Keratinocyte (primary cell): Measurements from ENCODE around the gene CFAP54. TPM values are rescaled to one million over a fixed set of nuclear protein-coding genes. Genes with fewer than 3 reads are reported as not detected.

Experiments
- DNase-seq: peaks from one replicate; pipeline ENCODE4 v3.0.0-alpha.2; 2011; ENCODE audit warnings: low read depth, missing footprints, low spot score
- FAIRE-seq: peaks from 2 replicates; lab custom pipeline; 2011; peaks lifted over from hg19 to GRCh38; lab: Jason Lieb, UNC
- H2AFZ ChIP-seq: 2 replicates; pipeline ENCODE4 v1.6.0; 2012; ENCODE audit warnings: low read length, control low read depth, inconsistent platforms; ENCODE audit not compliant: control insufficient read depth
- H3K27ac ChIP-seq: 2 replicates; pipeline ENCODE4 v1.5.1; 2011; ENCODE audit warnings: low read length; ENCODE audit not compliant: control insufficient read depth, insufficient read depth
- H3K27me3 ChIP-seq: 3 replicates; pipeline ENCODE4 v1.6.0; 2011; ENCODE audit warnings: low read length; ENCODE audit not compliant: control insufficient read depth, insufficient read depth; ENCODE audit errors: extremely low read depth
- H3K36me3 ChIP-seq, 2 experiments: 2 replicates in 1 of 2; 3 replicates in 1 of 2; pipeline ENCODE4 v1.5.1; 2011; ENCODE audit warnings: low read length in 2 of 2, mild to moderate bottlenecking in 1 of 2; ENCODE audit not compliant: control insufficient read depth in 2 of 2, insufficient read depth in 2 of 2; ENCODE audit errors: extremely low read depth in 1 of 2
- H3K4me1 ChIP-seq: 3 replicates; pipeline ENCODE4 v1.5.1; 2011; ENCODE audit warnings: low read length; ENCODE audit not compliant: control insufficient read depth, insufficient read depth; ENCODE audit errors: extremely low read depth
- H3K4me2 ChIP-seq: 3 replicates; pipeline ENCODE4 v1.6.0; 2011; ENCODE audit warnings: low read depth, low read length; ENCODE audit not compliant: control insufficient read depth, insufficient read depth; ENCODE audit errors: extremely low read depth
- H3K4me3 ChIP-seq, 3 experiments: fragments of 200-600 bp in 1 of 3; sonication (generic) in 1 of 3; 2 replicates in 2 of 3; 3 replicates in 1 of 3; pipeline ENCODE4 v1.5.1; 2011 to 2016; ENCODE audit warnings: low read length in 3 of 3, mild to moderate bottlenecking in 3 of 3, control low read depth in 2 of 3, inconsistent platforms in 1 of 3, low read depth in 1 of 3, mixed read lengths in 1 of 3, mixed run types in 1 of 3, moderate library complexity in 1 of 3; ENCODE audit not compliant: control insufficient read depth in 2 of 3, insufficient read depth in 2 of 3; ENCODE audit errors: extremely low read depth in 1 of 3
- H3K79me2 ChIP-seq: 2 replicates; pipeline ENCODE4 v1.6.0; 2012; ENCODE audit warnings: low read length; ENCODE audit not compliant: control insufficient read depth, insufficient read depth
- H3K9ac ChIP-seq: 3 replicates; pipeline ENCODE4 v1.6.0; 2011; ENCODE audit warnings: low read length; ENCODE audit not compliant: control insufficient read depth, insufficient read depth; ENCODE audit errors: extremely low read depth
- H3K9me1 ChIP-seq: 3 replicates; pipeline ENCODE4 v1.6.0; 2011; ENCODE audit warnings: low read length; ENCODE audit not compliant: control insufficient read depth, insufficient read depth; ENCODE audit errors: extremely low read depth
- H3K9me3 ChIP-seq: 2 replicates; pipeline ENCODE4 v1.5.1; 2012; ENCODE audit warnings: low read depth, low read length; ENCODE audit not compliant: control insufficient read depth
- H4K20me1 ChIP-seq: 3 replicates; pipeline ENCODE4 v1.6.0; 2011; ENCODE audit warnings: low read length; ENCODE audit not compliant: control insufficient read depth, insufficient read depth; ENCODE audit errors: extremely low read depth
- CTCF ChIP-seq, 3 experiments: IDR thresholded peaks in 1 of 3; conservative IDR thresholded peaks in 1 of 3; optimal IDR thresholded peaks in 1 of 3; 2 replicates in 2 of 3; 3 replicates in 1 of 3; pipeline versions ENCODE3 to v1.5.1; 2011; ENCODE audit warnings: low read length in 3 of 3, mild to moderate bottlenecking in 3 of 3, moderate library complexity in 2 of 3, control low read depth in 1 of 3, inconsistent platforms in 1 of 3; ENCODE audit not compliant: insufficient read depth in 2 of 3; ENCODE audit errors: extremely low read depth in 1 of 3
- EZH2 ChIP-seq: IDR thresholded peaks from one replicate; pipeline ENCODE4 v1.6.1; 2012; ENCODE audit warnings: inconsistent platforms, mild to moderate bottlenecking, low read length, moderate library complexity
- dilution Hi-C: fragments of 300-500 bp; cut with MboI; formaldehyde crosslinking; loops from one replicate; pipeline ENCODE4 v1.7.0; 2020; ENCODE audit warnings: low sequenced_read_pairs; ENCODE audit not compliant: extremely low pct_ligation_motif_present
- polyA plus RNA-seq, 5 experiments: library from polyadenylated mRNA; depleted of rRNA in 3 of 5; stranded (reverse) in 3 of 5; stranded (forward) in 1 of 5; unstranded in 1 of 5; fragments of >200 nt; gene quantifications; 1 replicate in 1 of 5; 2 replicates in 3 of 5; 3 replicates in 1 of 5; pipeline versions ENCODE4 v1.2.1 to v1.2.3, GENCODE V29; 2011 to 2012; ENCODE audit warnings: missing spikeins in 2 of 5, low read depth in 1 of 5, low replicate concordance in 1 of 5

Gene CFAP54
- polyA plus RNA-seq, 1 donor (not counting 4 experiments of a cell fraction or from before 2014, with no cell fraction given) = 1.2 TPM

- Histone ChIP-seq H3K79me2 (no peaks in the 10 kb centered on the region), H3K27me3 (no peaks in the 10 kb centered on the region), H3K4me2 (no peak overlapping the region), H3K9me3 (no peaks in the 10 kb centered on the region), H3K9me1 (no peaks in the 10 kb centered on the region), H3K4me1 (no peaks in the 10 kb centered on the region), H3K27ac (no peak overlapping the region), H3K4me3 (no peak overlapping the region), H3K9ac (no peak overlapping the region), H2AFZ (no peak overlapping the region), H4K20me1 (no peaks in the 10 kb centered on the region), H3K36me3 (no peaks in the 10 kb centered on the region)
- TF ChIP-seq CTCF (optimal IDR thresholded peaks at IDR 0.05 in 1 of 3, IDR thresholded peaks at IDR 0.05 in 1 of 3, conservative IDR thresholded peaks at IDR 0.05 in 1 of 3; ENCODE audit: extremely low read depth in 1 of 3, insufficient read depth in 2 of 3, low read length in 3 of 3) = no peak
- TF ChIP-seq EZH2 = no peak
- dilution Hi-C loops = no loop called here
- no peak for DNase-seq
- no peak for FAIRE-seq
Measured at GRCh38 chr12:96829354-96829753, 340.0 kb downstream of the CFAP54 start.

GRCh38 chr12:96831346-96831745 is 342.0 kb downstream of the CFAP54 start:
- H3K9me3 ChIP-seq = no peaks in the 10 kb centered on the region
- H3K79me2 ChIP-seq = no peaks in the 10 kb centered on the region
- no peaks in the 10 kb centered on the region for H3K4me1 ChIP-seq
- H3K27me3 ChIP-seq = no peaks in the 10 kb centered on the region
- no peak overlapping the region for H3K9ac ChIP-seq
- H3K36me3 ChIP-seq = no peaks in the 10 kb centered on the region
- H3K4me3 ChIP-seq = no peak overlapping the region
- no peak for TF ChIP-seq EZH2
- no peak for TF ChIP-seq CTCF (optimal IDR thresholded peaks at IDR 0.05 in 1 of 3, IDR thresholded peaks at IDR 0.05 in 1 of 3, conservative IDR thresholded peaks at IDR 0.05 in 1 of 3; ENCODE audit: extremely low read depth in 1 of 3, insufficient read depth in 2 of 3, low read length in 3 of 3)
- H3K4me2 ChIP-seq = no peak overlapping the region
- H3K9me1 ChIP-seq = no peaks in the 10 kb centered on the region
- H2AFZ ChIP-seq = no peak overlapping the region
- H4K20me1 ChIP-seq = no peaks in the 10 kb centered on the region
- dilution Hi-C loops = no loop called here
- FAIRE-seq (no peak), DNase-seq (no peak)
- H3K27ac ChIP-seq = no peak overlapping the region
